ENCODE results near the gene GATAD2A. TPM values are rescaled to one million over a fixed set of nuclear protein-coding genes. Genes with fewer than 3 reads are reported as not detected.

Gene GATAD2A
- total RNA-seq, 1 donor from 2014 or later, result 150 TPM

GRCh38 chr19:19463348-19464117, 58.1 kb downstream of the GATAD2A start:
- H3K27me3 Mint-ChIP-seq (ENCODE audit: low read depth), result no peaks in the 10 kb centered on the region
- TF ChIP-seq CTCF (conservative IDR thresholded peaks at IDR 0.05), result no peak
- no peak for DNase-seq (ENCODE audit: low read depth, low spot score)
- peak overlapping the region; percentile 99 for H3K27ac Mint-ChIP-seq (ENCODE audit: unreplicated experiment)
- H3K4me3 Mint-ChIP-seq, result no peak overlapping the region
- peaks cover 56% of the 10 kb centered on the region for H3K4me1 Mint-ChIP-seq
- peaks cover 37% of the 10 kb centered on the region for H3K36me3 Mint-ChIP-seq (ENCODE audit: low read depth)
- peaks cover 17% of the 10 kb centered on the region for H3K9me3 Mint-ChIP-seq

- Mint-ChIP-seq H3K4me3 (peak overlapping the region; percentile 18), H3K27me3 (ENCODE audit: low read depth) (no peaks in the 10 kb centered on the region), H3K4me1 (peaks cover 48% of the 10 kb centered on the region), H3K9me3 (peaks cover 20% of the 10 kb centered on the region), H3K36me3 (ENCODE audit: low read depth) (peaks cover 44% of the 10 kb centered on the region), H3K27ac (ENCODE audit: unreplicated experiment) (peak overlapping the region; percentile 99)
- peak; percentile 30 for DNase-seq (ENCODE audit: low read depth, low spot score)
- no peak for TF ChIP-seq CTCF (conservative IDR thresholded peaks at IDR 0.05)
These were observed 59.0 kb downstream of the GATAD2A start for GRCh38 chr19:19464339-19465098.

GRCh38 chr19:19465436-19466070, 60.1 kb downstream of the GATAD2A start:
- no peak for DNase-seq (ENCODE audit: low read depth, low spot score)
- peaks cover 41% of the 10 kb centered on the region for H3K4me1 Mint-ChIP-seq
- peak overlapping the region; percentile 14 for H3K4me3 Mint-ChIP-seq
- no peak for TF ChIP-seq CTCF (conservative IDR thresholded peaks at IDR 0.05)
- H3K27me3 Mint-ChIP-seq (ENCODE audit: low read depth), result no peaks in the 10 kb centered on the region
- H3K9me3 Mint-ChIP-seq, result peaks cover 20% of the 10 kb centered on the region
- H3K27ac Mint-ChIP-seq (ENCODE audit: unreplicated experiment), result peak overlapping the region; percentile 79
- H3K36me3 Mint-ChIP-seq (ENCODE audit: low read depth), result peaks cover 47% of the 10 kb centered on the region

- peaks cover 34% of the 10 kb centered on the region for H3K4me1 Mint-ChIP-seq
- DNase-seq (ENCODE audit: low read depth, low spot score), result no peak
- H3K36me3 Mint-ChIP-seq (ENCODE audit: low read depth), result peaks cover 49% of the 10 kb centered on the region
- no peak for TF ChIP-seq CTCF (conservative IDR thresholded peaks at IDR 0.05)
- H3K9me3 Mint-ChIP-seq, result peaks cover 20% of the 10 kb centered on the region
- peak overlapping the region; percentile 79 for H3K27ac Mint-ChIP-seq (ENCODE audit: unreplicated experiment)
- peak overlapping the region; percentile 47 for H3K4me3 Mint-ChIP-seq
- H3K27me3 Mint-ChIP-seq (ENCODE audit: low read depth), result no peaks in the 10 kb centered on the region
These were observed 60.7 kb downstream of the GATAD2A start for GRCh38 chr19:19466201-19466600.

- H3K27ac Mint-ChIP-seq (ENCODE audit: unreplicated experiment), result no peak overlapping the region
- TF ChIP-seq CTCF (conservative IDR thresholded peaks at IDR 0.05), result no peak
- no peak for DNase-seq (ENCODE audit: low read depth, low spot score)
- peaks cover 12% of the 10 kb centered on the region for H3K4me1 Mint-ChIP-seq
- H3K36me3 Mint-ChIP-seq (ENCODE audit: low read depth), result peaks cover 49% of the 10 kb centered on the region
- H3K9me3 Mint-ChIP-seq, result peaks cover 20% of the 10 kb centered on the region
- H3K27me3 Mint-ChIP-seq (ENCODE audit: low read depth), result no peaks in the 10 kb centered on the region
- no peak overlapping the region for H3K4me3 Mint-ChIP-seq
These were observed 63.1 kb downstream of the GATAD2A start for GRCh38 chr19:19468424-19469050.

Measured in neural crest cell (in vitro differentiated cells).